Neural progenitor cell (in vitro differentiated cells): ENCODE data around the gene TRPV2. TPM values are rescaled to one million over a fixed set of nuclear protein-coding genes. Genes with fewer than 3 reads are reported as not detected.
"Not testable (repeated sequence)": the region's sequence is repeated elsewhere in the genome, so short reads cannot be mapped to it uniquely, and the experiment has no call there.

ENCODE experiments used
- DNase-seq: peaks from one replicate; pipeline ENCODE4 v3.0.0-alpha.2; 2016; ENCODE audit warnings: low spot score
- H2AFZ ChIP-seq: fragments of 200-600 bp; sonication (generic); replicated peaks from 2 replicates; pipeline ENCODE4 v1.6.1; 2016; ENCODE audit warnings: antibody characterized with exemption
- H3F3A ChIP-seq: fragments of 200-600 bp; sonication (generic); 2 replicates; pipeline ENCODE4 v1.6.1; 2016; ENCODE audit warnings: antibody characterized with exemption, low read depth
- H3K27ac ChIP-seq: fragments of 200-600 bp; sonication (generic); 2 replicates; pipeline ENCODE4 v1.5.1; 2016; ENCODE audit warnings: mild to moderate bottlenecking
- H3K27me3 ChIP-seq: fragments of 200-600 bp; sonication (generic); 2 replicates; pipeline ENCODE4 v1.6.1; 2016; ENCODE audit warnings: mild to moderate bottlenecking, moderate library complexity
- H3K36me3 ChIP-seq: fragments of 200-600 bp; sonication (generic); 2 replicates; pipeline ENCODE4 v1.5.1; 2016
- H3K4me1 ChIP-seq: fragments of 200-600 bp; sonication (generic); 2 replicates; pipeline ENCODE4 v1.6.1; 2016; ENCODE audit warnings: mixed run types
- H3K4me2 ChIP-seq: fragments of 200-600 bp; sonication (generic); 2 replicates; pipeline ENCODE4 v1.6.1; 2016
- H3K4me3 ChIP-seq: fragments of 200-600 bp; sonication (generic); 2 replicates; pipeline ENCODE4 v1.5.1; 2016
- H3K79me2 ChIP-seq: fragments of 200-600 bp; sonication (generic); 2 replicates; pipeline ENCODE4 v1.6.1; 2016; ENCODE audit warnings: low read depth
- H3K9ac ChIP-seq: fragments of 200-600 bp; sonication (generic); 2 replicates; pipeline ENCODE4 v1.6.1; 2016
- H3K9me3 ChIP-seq: fragments of 200-600 bp; sonication (generic); 2 replicates; pipeline ENCODE4 v1.5.1; 2016; ENCODE audit warnings: low read depth
- H4K20me1 ChIP-seq: fragments of 200-600 bp; sonication (generic); 2 replicates; pipeline ENCODE4 v1.6.1; 2016; ENCODE audit warnings: low read depth
- H3K27ac Mint-ChIP-seq: 3 replicates; pipeline ENCODE4 v1.8.0; 2021; ENCODE audit warnings: mixed read lengths
- H3K27me3 Mint-ChIP-seq: 2 replicates; pipeline ENCODE4 v1.8.0; 2022; ENCODE audit warnings: low read depth, mild to moderate bottlenecking, inconsistent platforms, moderate library complexity, mixed read lengths; ENCODE audit not compliant: insufficient read depth
- H3K36me3 Mint-ChIP-seq: 3 replicates; pipeline ENCODE4 v1.8.0; 2021; ENCODE audit warnings: mixed read lengths
- H3K4me1 Mint-ChIP-seq: 3 replicates; pipeline ENCODE4 v1.8.0; 2021; ENCODE audit warnings: mixed read lengths
- H3K4me3 Mint-ChIP-seq: 3 replicates; pipeline ENCODE4 v1.8.0; 2021; ENCODE audit warnings: mild to moderate bottlenecking, moderate library complexity, mixed read lengths
- H3K9me3 Mint-ChIP-seq: 3 replicates; pipeline ENCODE4 v1.8.0; 2020; ENCODE audit warnings: mixed read lengths
- EZH2 ChIP-seq: fragments of 200-600 bp; sonication (generic); IDR thresholded peaks from 2 replicates; pipeline ENCODE4 v1.6.1; 2017; ENCODE audit warnings: antibody characterized with exemption, mild to moderate bottlenecking, moderate library complexity
- EZH2phosphoT487 ChIP-seq: fragments of 200-600 bp; sonication (generic); IDR thresholded peaks from 2 replicates; pipeline ENCODE4 v1.6.1; 2017; ENCODE audit warnings: antibody characterized with exemption
- total RNA-seq: library from RNA; depleted of rRNA; stranded (reverse); fragments of >200 nt; gene quantifications from 2 replicates; pipeline ENCODE4 v1.2.3, GENCODE V29; 2015; ENCODE audit warnings: low replicate concordance
- TF ChIP-seq, protein P1 (sequence below): fragments of 200-600 bp; sonication (generic); IDR thresholded peaks from 2 replicates; pipeline ENCODE4 v1.5.1; 2017; ENCODE audit warnings: antibody characterized with exemption, mild to moderate bottlenecking

Gene TRPV2
- total RNA-seq, 1 donor from 2014 or later = 0.49 TPM

DNA sequence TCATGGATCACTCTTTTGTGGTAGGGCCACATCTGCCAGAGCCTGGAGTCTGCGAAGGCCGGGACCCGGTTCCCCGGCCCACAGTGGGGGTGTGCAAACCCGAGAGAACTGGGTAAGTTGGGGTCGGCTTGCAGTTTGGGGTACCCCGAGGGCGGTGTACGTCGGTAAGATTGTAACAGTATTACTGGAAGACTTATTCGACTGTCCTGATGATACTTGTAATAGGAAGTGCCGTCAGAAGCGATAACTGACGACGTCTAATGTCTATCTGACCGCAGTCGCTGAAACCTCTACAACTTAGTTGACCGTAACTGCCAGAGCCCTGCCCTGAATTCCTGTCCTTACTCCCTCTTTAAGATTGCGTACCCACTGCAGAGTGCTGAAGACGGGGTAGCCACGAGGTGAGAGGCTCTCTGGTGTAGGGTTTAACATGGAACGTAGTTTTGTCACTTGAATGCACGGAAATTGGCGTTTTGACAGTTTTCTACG is 24.0 kb downstream of the TRPV2 start:
- Histone ChIP-seq H3K4me3 (peak overlapping the region; percentile 77), H3F3A (peaks cover 56% of the 10 kb centered on the region), H4K20me1 (peaks cover 53% of the 10 kb centered on the region), H3K27me3 (no peaks in the 10 kb centered on the region), H3K9me3 (no peaks in the 10 kb centered on the region), H3K4me2 (peak overlapping the region; percentile 98), H3K4me1 (peaks cover 32% of the 10 kb centered on the region), H3K9ac (peak overlapping the region; percentile 71), H3K79me2 (peaks cover 54% of the 10 kb centered on the region), H3K27ac (peak overlapping the region; percentile 15), H2AFZ (no peak overlapping the region), H3K36me3 (peaks cover 6% of the 10 kb centered on the region)
- Mint-ChIP-seq H3K9me3 (no peaks in the 10 kb centered on the region), H3K36me3 (peaks cover 23% of the 10 kb centered on the region), H3K27ac (peak overlapping the region; percentile 93), H3K4me1 (peaks cover 48% of the 10 kb centered on the region), H3K4me3 (peak overlapping the region; percentile 99), H3K27me3 (peaks cover 9% of the 10 kb centered on the region)
- DNase-seq = no peak
- TF ChIP-seq EZH2 (no peak), EZH2phosphoT487 (no peak)
- TF ChIP-seq, protein P1, sequence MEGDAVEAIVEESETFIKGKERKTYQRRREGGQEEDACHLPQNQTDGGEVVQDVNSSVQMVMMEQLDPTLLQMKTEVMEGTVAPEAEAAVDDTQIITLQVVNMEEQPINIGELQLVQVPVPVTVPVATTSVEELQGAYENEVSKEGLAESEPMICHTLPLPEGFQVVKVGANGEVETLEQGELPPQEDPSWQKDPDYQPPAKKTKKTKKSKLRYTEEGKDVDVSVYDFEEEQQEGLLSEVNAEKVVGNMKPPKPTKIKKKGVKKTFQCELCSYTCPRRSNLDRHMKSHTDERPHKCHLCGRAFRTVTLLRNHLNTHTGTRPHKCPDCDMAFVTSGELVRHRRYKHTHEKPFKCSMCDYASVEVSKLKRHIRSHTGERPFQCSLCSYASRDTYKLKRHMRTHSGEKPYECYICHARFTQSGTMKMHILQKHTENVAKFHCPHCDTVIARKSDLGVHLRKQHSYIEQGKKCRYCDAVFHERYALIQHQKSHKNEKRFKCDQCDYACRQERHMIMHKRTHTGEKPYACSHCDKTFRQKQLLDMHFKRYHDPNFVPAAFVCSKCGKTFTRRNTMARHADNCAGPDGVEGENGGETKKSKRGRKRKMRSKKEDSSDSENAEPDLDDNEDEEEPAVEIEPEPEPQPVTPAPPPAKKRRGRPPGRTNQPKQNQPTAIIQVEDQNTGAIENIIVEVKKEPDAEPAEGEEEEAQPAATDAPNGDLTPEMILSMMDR = no peak

DNA sequence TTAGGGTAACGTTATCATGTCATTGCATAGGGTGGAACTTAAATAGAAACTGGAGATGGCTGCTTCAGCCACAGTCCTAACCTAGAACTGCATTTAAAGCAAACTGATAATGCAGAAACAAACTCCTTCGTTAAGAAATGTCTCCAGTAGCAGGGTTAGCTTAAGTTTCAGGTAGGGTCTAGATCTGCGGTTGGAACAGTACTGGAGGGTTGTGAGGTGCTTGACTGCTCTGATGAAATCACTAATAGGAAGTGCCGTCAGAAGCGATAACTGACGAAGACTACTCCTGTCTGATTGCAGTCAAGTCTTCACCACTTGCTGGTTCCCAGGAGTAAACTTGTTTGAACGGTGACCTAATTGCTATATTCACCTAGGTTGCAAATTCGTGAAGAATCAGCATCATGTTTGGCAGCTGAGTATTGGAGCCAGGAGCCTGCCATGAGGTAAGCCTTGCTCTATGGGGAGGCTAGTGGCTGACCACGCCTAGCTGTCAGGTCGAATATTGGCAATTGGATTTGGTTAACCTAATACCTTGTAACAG is 24.5 kb downstream of the TRPV2 start:
- Mint-ChIP-seq H3K4me3 (peak overlapping the region; percentile 99), H3K9me3 (no peaks in the 10 kb centered on the region), H3K36me3 (peaks cover 24% of the 10 kb centered on the region), H3K27ac (peak overlapping the region; percentile 93), H3K4me1 (peaks cover 49% of the 10 kb centered on the region), H3K27me3 (peaks cover 9% of the 10 kb centered on the region)
- peaks cover 54% of the 10 kb centered on the region for H3K79me2 ChIP-seq
- TF ChIP-seq, protein P1 = no peak
- TF ChIP-seq EZH2phosphoT487 = no peak
- peaks cover 59% of the 10 kb centered on the region for H3F3A ChIP-seq
- peaks cover 56% of the 10 kb centered on the region for H4K20me1 ChIP-seq
- H2AFZ ChIP-seq = no peak overlapping the region
- H3K9ac ChIP-seq = peak overlapping the region; percentile 71
- no peaks in the 10 kb centered on the region for H3K27me3 ChIP-seq
- peak overlapping the region; percentile 15 for H3K27ac ChIP-seq
- peaks cover 6% of the 10 kb centered on the region for H3K36me3 ChIP-seq
- no peaks in the 10 kb centered on the region for H3K9me3 ChIP-seq
- peak overlapping the region; percentile 98 for H3K4me2 ChIP-seq
- H3K4me1 ChIP-seq = peaks cover 32% of the 10 kb centered on the region
- H3K4me3 ChIP-seq = peak overlapping the region; percentile 77
- DNase-seq = no peak

DNA sequence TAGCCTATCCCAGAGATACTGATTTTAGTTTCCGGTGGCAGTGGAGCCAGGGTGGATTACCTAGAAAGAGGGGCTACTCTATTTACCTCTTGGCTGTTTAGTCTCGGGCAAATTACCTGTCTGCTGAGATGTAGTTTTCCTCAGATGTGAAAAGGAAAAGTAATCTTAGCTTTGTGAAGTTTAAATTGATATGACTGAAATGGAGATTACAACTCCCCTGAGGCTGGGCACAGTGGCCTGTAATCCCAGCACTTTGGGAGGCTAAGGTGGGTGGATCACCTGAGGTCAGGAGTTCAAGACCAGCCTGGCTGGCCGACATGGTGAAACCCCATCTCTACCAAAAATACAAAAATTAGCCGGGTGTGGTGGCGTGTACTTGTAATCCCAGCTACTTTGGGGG is 25.0 kb downstream of the TRPV2 start:
- H3K4me3 Mint-ChIP-seq = peak overlapping the region; percentile 99
- H3K36me3 Mint-ChIP-seq = peaks cover 24% of the 10 kb centered on the region
- DNase-seq, H3K9me3 Mint-ChIP-seq, H2AFZ ChIP-seq, H3K27me3 Mint-ChIP-seq, H3K9me3 ChIP-seq, H3K27me3 ChIP-seq, H3K36me3 ChIP-seq: not testable (repeated sequence)
- Histone ChIP-seq H3K9ac (peak overlapping the region; percentile 71), H3K79me2 (peaks cover 56% of the 10 kb centered on the region), H3K4me3 (peak overlapping the region; percentile 77), H3F3A (peaks cover 60% of the 10 kb centered on the region), H3K27ac (peak overlapping the region; percentile 15), H3K4me2 (peak overlapping the region; percentile 98), H4K20me1 (peaks cover 59% of the 10 kb centered on the region), H3K4me1 (peaks cover 32% of the 10 kb centered on the region)
- H3K27ac Mint-ChIP-seq = peak overlapping the region; percentile 50
- peaks cover 49% of the 10 kb centered on the region for H3K4me1 Mint-ChIP-seq

DNA sequence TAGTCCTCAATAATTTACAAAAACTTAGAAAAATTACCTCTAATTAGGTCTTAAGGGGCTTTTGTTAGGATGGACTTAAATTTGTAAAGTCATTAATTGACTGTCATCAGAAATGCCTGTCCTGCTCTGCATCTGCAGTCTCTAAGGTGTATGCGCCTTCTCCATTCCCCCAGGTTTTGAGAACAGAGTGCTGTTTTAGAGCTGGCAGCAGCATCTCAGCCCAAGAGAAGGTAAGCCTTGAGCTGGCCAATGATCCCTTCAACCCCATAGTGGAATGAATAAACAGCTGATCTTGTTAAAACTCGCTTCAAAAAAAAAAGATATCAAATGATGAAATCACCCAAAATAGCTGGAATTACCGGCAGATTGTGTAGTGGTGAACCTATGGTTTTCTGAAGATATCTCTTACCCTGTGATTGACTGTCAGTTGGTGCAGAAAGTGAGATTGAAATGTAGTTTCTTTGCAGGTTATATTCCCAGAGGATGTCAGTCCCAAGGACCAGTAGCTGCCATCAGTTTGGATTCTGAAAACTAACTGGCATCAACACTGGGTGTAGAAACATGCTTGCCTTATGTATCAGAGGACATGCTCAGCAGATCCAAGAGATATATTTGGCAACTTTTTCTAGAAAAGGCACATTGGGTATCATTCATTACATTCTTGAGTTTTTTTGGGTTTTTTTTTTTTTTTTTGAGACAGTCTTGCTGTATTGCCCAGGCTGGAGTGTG is 25.7 kb downstream of the TRPV2 start:
- peak overlapping the region; percentile 77 for H3K4me3 ChIP-seq
- H3K9me3 ChIP-seq = no peaks in the 10 kb centered on the region
- H3K9ac ChIP-seq = no peak overlapping the region
- Mint-ChIP-seq H3K9me3 (no peaks in the 10 kb centered on the region), H3K27me3 (peaks cover 9% of the 10 kb centered on the region), H3K36me3 (peaks cover 27% of the 10 kb centered on the region), H3K4me3 (peak overlapping the region; percentile 99), H3K4me1 (peaks cover 48% of the 10 kb centered on the region), H3K27ac (no peak overlapping the region)
- peaks cover 66% of the 10 kb centered on the region for H4K20me1 ChIP-seq
- peaks cover 6% of the 10 kb centered on the region for H3K36me3 ChIP-seq
- peak overlapping the region; percentile 98 for H3K4me2 ChIP-seq
- DNase-seq = no peak
- TF ChIP-seq EZH2 = no peak
- TF ChIP-seq, protein P1 = no peak
- TF ChIP-seq EZH2phosphoT487 = no peak
- peaks cover 64% of the 10 kb centered on the region for H3F3A ChIP-seq
- H3K79me2 ChIP-seq = peaks cover 61% of the 10 kb centered on the region
- H3K27me3 ChIP-seq = no peaks in the 10 kb centered on the region
- H3K4me1 ChIP-seq = peaks cover 32% of the 10 kb centered on the region
- H3K27ac ChIP-seq = peak overlapping the region; percentile 64
- H2AFZ ChIP-seq = no peak overlapping the region
